Activated naive CD8-positive, alpha-beta T cell treated with anti-CD3 and anti-CD28 coated beads, Interleukin-2, amount 50 U/mL, for 16 hours (primary cell): Measurements from ENCODE around the gene LDHA.

ENCODE experiments used
- DNase-seq: peaks from one replicate; pipeline ENCODE4 v3.0.0-alpha.2; 2020; ENCODE audit warnings: low read depth, low spot score

Gene LDHA

DNA sequence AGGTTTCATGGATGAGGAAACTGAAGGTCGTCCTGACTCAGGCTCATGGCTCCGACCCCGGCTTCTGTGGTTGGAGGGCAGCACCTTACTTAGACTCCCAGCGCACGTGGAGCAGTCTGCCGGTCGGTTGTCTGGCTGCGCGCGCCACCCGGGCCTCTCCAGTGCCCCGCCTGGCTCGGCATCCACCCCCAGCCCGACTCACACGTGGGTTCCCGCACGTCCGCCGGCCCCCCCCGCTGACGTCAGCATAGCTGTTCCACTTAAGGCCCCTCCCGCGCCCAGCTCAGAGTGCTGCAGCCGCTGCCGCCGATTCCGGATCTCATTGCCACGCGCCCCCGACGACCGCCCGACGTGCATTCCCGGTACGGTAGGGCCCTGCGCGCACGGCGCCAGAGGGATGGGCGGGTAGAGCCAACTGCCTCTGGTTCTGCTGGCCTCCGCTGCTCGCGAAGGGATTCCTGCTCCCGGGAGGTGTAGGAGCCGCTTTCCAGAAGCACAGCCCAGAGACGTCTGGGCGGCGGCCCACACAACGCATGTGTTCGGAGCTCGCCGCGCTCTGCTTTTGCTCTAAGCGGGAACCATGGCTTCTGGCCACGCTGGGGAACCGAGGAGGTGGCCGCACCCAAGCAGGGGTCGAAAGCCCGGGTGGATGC, at the start of gene LDHA:
Gene LDHA, plus strand, starts transcription at position 289 of the 653 bp plus-strand sequence. CDS start 2,280 bp downstream, outside the sequence.
- DNase-seq = peak; percentile 98

DNA sequence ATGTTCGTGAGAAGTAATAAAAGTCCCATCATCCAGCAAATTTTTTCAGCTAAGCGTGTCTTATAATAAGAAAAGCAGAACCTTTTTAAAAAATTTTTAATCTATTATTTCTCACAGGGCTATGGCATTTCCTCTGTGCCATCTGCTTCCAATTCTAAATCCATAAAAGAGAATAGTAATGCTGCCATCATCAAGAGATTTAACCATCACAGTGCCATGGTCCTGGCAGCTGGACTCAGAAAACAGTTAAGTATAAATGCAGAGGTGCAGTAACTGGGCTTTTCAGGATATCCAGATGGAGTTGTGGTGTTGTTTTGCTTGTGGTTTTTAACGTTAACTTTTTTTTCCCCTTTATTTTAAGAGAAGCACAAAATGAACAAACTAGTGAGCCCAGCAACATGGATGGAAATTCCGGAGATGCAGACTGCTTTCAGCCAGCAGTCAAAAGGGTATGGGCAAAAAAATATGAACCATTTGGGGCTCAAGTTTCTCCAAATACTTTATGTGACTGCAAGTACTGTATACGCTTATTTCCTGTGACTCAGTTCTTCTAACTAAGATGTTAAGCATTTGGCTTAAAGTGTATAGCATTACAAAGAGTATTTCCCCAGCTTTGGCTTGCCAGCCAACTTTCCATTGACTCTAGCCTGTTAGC, 46.8 kb upstream of the LDHA start:
- DNase-seq = no peak

GRCh38 chr11:18352581-18352980, 41.8 kb upstream of the LDHA start:
- no peak for DNase-seq

- DNase-seq = no peak
Observed at GRCh38 chr11:18358646-18359045, 35.7 kb upstream of the LDHA start.

GRCh38 chr11:18361154-18361553, 33.2 kb upstream of the LDHA start:
- DNase-seq = no peak

DNA sequence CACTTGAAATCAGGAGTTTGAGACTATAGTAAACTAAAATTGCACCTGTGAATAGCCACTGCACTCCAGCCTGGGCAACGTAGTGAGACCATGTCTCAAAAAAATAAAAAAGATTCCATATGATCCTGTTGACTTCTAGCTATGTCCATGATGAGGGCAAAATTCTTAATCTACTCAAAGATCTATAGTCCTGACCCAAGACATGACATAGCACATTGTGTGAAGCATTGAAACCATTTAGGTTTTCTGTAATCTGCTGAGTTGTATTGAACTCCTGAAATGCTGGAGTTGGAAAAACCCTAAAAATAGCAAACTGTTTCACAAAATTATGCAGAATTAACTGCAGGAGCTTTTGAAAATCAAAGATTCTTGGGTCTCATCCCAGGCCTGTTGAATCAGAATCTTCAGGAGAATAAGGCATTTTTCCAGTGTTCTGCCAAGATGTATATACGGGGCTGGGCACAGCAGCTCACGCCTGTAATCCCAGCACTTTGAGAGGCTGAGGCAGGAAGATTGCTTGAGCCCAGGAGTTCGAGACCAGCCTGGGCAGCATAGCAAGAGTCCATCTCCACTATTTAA, 29.8 kb upstream of the LDHA start:
- no peak for DNase-seq

DNA sequence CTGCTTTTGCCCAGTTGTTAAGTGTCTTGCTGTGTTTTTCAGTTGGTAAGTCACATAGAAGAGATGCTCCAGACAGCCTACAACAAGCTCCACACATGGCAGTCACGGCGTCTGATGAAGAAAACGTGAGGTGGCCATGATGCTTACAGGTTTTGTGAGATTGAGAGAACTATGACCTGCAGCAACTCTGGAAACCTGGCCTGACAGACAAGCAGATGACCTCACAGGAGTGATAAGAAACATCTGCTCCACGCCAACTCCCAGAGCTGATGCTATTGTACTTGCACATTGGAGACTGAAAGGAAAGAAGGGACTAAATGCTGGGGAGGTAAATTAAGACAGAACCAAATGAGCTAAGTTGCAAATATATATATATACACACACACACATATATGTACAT, 28.6 kb upstream of the LDHA start:
- DNase-seq = no peak

- no peak for DNase-seq
Observed at GRCh38 chr11:18366286-18366685, 28.1 kb upstream of the LDHA start.

- DNase-seq = no peak
Observed at GRCh38 chr11:18367431-18367830, 26.9 kb upstream of the LDHA start.

- DNase-seq = no peak
Observed at GRCh38 chr11:18368221-18368620, 26.1 kb upstream of the LDHA start.

- no peak for DNase-seq
Observed at GRCh38 chr11:18369398-18369797, 25.0 kb upstream of the LDHA start.

GRCh38 chr11:18371279-18371678, 23.1 kb upstream of the LDHA start:
- no peak for DNase-seq

GRCh38 chr11:18372201-18372600, 22.2 kb upstream of the LDHA start:
- DNase-seq = no peak

DNA sequence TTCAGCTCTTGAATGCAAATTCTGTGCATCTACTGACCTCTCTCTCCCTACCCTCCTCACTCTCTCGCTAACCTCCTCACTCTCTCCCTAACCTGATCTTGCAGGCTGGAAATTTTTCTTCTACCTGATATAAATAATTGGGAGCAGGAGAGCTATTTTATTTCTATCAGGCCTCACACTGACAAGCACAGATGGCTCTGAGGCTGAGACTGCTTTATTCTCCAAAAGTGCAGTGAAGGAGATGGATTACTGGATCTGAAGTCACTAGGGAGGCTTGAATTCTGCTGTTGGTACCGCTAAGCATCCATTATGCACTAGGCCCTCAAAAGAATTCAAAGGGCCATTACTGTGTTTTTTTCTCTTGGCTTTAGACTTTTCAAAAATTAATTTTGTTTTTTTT, 19.4 kb upstream of the LDHA start:
- DNase-seq = no peak

GRCh38 chr11:18375941-18376340, 18.4 kb upstream of the LDHA start:
- DNase-seq = no peak

DNA sequence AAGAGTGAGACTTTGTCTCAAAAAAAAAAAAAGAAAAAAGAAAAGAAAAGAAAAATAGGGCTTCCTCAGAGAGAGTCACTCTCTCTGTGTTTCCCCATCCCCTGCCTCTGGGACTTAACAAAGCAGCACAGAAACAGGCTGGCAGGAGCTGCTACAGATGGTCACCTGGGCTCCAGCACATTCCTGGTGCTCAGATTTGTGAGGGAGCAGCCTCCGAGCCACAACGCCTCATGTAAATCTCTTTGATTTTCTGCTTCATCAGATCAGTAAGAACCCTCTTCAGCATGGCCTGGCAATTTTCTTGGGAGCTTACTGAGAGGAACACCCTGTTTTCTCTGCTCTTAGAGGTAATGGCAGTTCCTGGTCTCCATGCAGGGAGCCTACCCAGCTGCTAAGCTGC, 15.2 kb upstream of the LDHA start:
- DNase-seq = no peak

DNA sequence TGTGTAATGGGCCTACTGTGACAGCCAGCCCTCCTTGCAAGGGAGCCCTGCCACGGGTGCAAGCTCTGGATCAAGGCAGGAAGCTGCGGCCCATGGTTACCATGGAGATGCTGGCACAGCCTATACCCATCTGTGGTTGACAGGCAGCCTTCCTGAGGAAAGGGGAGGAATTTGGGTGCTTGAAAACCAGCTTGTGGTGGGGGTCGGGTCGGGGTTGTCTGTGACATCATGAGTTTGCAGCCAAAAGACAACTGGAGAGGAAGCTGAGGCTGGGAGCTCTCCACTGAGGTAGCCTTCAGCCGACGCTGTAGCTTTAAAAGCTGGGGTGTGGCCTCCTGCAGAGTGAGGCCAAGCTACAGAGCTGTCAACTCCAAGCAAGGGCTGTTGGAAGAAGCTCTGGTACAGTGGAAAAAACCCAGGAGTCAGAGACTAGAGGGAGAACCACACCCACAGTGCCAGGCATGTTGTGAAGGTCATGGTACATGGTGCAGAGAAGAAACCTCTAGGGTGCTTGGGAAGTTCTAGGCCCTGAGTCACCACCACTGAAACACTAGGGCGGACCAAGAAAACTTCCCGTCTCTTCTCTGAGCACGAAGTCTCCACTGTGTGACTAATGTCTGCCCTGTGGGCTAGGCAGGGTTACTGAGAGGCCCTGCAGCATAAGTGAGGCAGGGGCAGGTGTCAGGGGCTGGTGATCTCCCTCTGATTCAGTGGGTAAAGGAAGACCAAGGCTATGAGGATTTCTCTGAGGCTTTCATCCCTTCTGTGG, 10.8 kb upstream of the LDHA start:
- peak; percentile 60 for DNase-seq

- no peak for DNase-seq
Observed at GRCh38 chr11:18384157-18384641, 10.2 kb upstream of the LDHA start.

DNA sequence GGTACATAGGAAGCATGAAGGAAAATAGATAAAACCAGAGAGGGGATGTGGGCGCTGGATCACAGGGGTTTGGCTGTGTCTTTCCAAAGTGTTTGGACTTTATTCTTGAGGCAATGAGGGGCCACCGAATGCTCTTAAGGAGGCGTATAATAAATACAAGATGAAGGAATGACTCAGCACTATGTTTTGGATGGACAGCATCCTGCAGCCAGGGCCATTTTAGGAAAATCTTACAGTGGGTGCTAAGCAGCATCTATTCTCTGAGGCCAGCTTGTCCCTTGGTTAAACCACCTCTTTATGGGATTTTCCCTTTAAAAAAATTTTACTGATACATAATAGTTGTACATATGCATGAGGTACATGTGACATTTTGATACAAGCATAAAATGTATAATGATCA, 4.3 kb upstream of the LDHA start:
- no peak for DNase-seq

DNA sequence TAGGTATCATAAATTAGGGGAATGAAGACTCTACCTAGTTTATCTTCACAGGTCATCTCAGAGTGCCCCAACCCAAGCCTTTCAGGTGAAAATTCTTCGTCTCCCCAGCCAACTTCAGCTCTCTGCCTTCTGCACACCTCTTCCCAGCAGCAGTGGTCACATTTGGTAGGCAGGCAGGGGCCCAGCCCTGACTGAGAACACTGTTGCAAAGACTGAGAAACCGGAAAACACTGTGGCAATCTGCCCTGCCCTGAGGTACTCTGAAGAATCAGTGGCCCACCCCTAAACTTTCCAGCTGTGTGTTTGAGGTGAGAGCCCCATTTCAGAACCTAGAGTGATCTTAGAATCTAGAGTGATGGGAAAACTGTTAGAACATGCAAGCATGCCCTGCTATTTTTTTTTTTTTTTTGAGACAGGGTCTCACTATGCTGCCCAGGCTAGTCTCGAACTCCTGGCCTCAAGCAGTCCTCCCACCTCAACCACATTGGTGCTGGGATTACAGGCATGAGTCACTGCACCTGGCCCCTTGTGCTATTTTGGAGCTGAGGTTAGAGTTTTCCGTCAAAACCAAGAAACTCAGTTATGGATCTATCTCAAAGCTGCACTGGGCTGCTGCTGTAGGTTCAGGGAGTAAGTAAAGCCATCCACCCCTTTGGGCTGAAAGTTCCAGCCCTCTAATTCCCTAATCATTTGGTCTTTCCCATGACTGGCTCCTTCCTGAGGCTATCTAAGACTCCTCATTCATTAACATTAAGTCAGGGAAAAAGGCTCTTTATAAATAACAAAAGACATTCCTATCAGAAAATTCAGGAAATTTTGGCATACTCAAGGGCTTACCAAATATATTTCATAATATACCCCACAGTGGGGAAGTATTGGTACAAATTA, 1.7 kb upstream of the LDHA start:
- no peak for DNase-seq

DNA sequence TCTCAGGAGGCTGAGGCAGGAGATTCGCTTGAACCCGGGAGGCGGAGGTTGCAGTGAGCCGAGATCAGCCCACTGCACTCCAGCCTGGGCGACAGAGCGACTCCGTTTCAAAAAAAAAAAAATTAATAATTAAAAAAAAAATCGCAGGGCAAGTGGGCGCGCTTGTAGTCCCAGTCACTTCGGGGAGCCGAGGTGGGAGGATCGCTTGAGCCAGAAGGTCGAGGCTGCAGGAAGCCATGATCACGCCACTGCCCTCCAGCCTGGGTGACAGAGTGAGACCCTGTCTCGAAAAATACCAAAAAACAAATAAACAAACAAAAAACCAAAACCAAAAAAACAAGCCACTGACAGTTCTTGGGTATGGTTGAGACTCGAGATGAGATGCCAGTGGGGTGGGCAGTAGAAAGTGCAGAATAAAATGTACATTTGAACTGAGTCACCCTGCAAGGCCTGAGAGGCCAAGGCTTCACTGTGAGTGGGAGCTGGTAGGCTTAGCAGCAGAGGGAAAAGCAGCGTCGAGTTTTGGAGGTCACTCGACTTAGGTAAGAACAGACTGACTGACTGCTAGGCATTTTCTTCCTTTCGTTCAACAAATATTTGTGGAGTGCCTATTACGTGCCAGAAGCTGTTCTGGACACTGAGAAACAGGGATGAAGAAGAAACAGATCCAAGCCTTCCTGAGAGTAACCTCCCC, 635 bp upstream of the LDHA start:
- no peak for DNase-seq
